Stimulated activated CD8-positive, alpha-beta memory T cell treated with anti-CD3 and anti-CD28 coated beads, Interleukin-4, amount 100 ng/mL, for 4 hours (primary cell): ENCODE data around the gene USH2A.

Experiments
- DNase-seq, 2 donors: peaks; one replicate each; pipeline ENCODE4 v3.0.0-alpha.2; 2020; ENCODE audit warnings: low read depth in 2 of 2, low spot score in 1 of 2

The USH2A gene

DNA sequence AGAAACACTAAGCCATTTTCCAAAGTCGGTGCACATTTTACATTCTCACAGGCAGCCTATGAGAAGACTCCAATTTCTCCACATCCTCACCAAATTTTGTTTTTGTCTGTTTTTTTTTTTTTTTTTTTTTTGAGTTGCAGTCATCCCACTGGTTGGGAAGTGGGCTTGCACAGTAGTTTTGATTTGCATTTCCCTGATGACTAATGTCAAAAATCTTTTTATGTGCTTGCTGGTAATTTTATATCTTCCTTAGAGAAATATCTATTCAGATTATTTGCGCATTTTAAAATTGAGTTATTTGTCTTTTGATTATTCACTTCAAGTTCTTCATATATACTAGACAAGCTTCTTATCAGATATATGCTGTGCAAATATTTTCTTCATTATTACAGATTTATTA lies 141.5 kb downstream of the USH2A start:
- no peak for DNase-seq

DNA sequence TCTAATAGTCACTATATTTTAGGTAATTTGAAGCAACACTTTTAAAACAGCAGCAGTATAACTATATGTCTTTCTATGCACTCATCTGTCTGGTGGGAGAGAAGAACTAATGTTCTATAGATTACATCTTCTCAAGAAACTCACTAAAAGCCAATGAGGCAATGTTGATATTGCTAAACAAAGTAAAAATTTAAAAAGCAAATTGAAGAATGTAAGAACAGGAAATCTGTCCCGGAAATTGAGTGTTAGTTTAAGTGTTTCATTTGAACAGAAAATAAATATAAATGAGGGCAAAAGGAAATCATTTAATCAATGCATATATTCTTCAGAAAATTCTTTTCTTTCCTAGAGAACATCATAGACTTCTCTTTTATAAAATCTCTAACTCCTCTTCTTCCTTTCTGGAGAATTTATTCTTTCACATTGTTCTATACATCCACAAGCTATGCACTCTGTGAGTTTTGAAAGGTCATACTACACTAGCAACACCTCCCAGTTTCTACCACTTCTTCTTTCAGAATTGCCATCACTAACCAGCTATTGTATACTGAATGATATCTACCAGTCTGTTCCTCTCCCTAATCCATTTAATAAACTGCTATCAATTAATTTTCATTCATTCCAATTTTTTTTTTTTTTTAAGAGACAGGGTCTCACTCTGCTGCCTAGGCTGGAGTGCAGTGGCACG lies 153.0 kb downstream of the USH2A start:
- DNase-seq = no peak

GRCh38 chr1:216261631-216262030 lies 161.6 kb downstream of the USH2A start:
- DNase-seq = no peak

DNA sequence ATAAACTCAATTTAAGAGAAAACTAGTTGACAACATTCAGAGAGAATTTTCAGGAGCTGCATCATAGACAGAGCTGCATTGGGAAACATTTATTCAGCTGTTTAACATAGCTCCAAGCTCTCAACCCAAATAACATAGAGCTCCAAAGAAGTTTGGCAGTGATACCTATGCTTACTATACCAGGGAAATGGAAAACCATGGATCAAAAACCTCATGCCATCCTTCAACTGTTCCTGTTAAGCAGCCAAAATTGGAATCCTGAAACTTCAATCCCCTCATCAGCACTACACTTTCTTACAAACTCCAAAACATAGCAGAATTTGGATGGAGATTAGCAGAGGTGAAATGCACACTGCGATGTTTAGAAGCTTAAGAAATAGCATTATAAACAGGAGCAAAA lies 164.4 kb downstream of the USH2A start:
- DNase-seq = no peak

DNA sequence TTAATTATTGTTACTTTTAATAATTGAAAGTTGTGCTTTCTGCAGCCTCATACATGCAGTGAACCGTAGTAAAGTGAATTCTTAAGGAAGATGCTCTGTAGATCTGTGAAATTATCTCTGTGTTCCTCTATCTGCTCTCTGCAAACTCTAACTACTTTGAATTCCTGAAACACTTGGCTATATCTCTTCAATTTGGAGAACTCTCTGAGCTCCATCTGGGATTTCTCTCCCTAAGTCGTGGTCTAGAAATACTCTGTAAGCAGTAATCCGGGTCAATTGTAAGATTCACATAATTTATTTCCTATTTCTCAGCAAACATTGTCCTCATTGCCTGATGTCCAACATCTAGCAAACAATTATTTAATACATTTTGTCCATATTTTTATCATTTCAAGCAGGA lies 164.9 kb downstream of the USH2A start:
- DNase-seq = no peak

- DNase-seq = no peak
Observed at GRCh38 chr1:216250861-216251260, 172.4 kb downstream of the USH2A start.

DNA sequence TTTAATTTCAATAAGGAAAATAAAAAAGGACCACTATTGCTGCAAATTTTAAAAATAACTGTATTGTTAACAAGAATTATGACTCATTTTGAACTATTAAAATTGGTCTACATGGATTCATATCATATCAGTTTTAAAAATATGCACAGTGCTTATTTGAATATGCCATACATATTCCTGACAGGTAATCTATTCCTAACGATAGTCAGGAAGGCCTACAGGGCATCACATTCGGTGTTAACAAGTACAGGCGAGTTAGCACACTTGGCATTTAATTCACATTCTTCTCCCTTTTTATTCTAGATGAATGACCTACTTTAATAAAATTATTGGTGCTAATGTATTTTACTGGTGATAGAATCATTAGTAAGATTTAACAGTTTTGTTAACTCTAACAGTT lies 174.6 kb downstream of the USH2A start:
- no peak for DNase-seq

DNA sequence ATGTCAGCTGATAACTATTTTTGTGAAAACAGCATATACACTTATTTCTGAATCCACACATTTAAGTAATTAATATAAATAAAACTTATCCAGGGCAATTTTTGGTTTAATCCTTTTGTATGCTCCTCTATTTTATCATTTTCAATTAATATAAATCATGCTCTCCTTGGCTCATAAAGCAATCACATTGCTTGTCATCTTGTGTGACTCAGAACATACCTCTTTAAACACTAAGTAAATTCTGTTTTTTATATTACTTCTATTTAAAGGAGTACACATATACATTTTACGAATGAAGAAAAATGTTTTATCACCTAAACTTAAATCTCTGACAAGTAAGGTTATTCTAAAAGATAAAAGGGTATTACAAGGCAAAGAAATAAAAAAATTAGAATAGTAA lies 175.3 kb downstream of the USH2A start:
- DNase-seq = no peak

DNA sequence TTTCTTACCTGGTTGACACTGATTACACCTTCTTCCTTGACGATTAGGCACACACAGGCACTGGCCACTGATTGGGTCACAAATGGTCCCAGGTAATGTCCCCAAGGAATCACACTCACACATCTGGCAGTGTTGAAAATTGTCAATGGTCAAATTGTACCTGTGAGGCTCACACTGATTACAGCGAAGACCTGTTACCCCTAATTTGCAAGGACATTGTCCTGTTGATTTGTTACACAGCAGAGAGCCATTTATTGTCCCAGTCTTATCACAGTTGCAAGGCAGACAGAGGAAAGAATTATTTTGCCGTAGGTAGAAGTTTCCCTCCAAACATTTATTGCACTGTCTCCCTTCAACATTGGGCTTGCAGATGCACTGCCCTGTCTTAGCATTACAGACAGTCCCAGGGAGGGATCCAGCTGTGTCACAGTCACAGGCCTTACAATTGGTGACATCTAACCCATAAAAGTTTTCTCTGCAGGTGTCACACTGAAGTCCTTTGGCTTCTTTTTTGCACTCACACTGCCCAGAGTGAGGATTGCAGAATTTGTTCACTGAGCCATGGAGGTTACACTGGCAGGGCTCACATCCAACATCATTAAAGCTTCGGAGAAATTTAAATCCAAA lies 176.6 kb downstream of the USH2A start:
- no peak for DNase-seq

- no peak for DNase-seq
Observed at GRCh38 chr1:216238844-216239243, 184.4 kb downstream of the USH2A start.

GRCh38 chr1:216237927-216238542 lies 185.2 kb downstream of the USH2A start:
- DNase-seq = no peak

- no peak for DNase-seq
Observed at GRCh38 chr1:216224233-216224632, 199.0 kb downstream of the USH2A start.

GRCh38 chr1:216223486-216223885 lies 199.8 kb downstream of the USH2A start:
- no peak for DNase-seq

DNA sequence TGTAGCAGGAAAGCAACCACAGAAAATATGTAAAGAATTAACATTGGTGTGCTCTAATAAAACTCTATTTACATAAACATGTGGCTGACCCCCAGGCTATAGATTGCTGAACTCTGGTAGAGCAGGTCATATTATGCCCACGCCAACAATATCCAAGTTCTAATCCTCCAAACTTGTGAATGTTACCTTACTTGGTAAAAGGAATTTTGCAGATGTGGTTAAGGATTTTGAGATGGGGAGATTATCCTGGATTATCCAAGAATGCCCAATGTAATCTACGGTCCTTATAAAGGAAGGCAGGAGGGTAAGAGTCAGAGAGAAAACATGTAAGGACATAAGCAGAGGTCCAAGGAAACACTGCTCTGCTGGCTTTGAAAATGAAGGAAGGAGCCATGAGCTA lies 201.0 kb downstream of the USH2A start:
- DNase-seq = no peak

GRCh38 chr1:216221260-216221700 lies 202.0 kb downstream of the USH2A start:
- no peak for DNase-seq

GRCh38 chr1:216216305-216216704 lies 206.9 kb downstream of the USH2A start:
- DNase-seq = no peak

DNA sequence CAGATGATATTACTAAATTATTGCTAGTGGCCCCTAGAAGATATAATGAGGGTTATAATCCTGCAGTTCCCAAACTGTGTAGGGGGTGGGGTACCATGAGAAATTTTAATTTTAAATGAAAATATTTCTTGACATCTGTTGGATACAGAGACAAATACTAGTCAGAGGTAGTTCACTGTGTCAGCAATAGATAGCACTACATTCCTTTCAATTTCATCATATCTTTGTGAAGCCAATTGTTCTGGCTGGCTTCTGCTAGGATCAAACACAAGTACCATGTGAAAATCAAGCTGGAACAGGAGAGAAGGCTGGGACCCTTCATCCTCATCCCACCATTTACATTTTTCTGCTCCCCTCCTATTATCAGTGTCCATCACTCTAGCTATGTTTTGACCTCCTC lies 208.1 kb downstream of the USH2A start:
- DNase-seq = no peak

- DNase-seq = no peak
Observed at GRCh38 chr1:216212826-216213225, 210.4 kb downstream of the USH2A start.

DNA sequence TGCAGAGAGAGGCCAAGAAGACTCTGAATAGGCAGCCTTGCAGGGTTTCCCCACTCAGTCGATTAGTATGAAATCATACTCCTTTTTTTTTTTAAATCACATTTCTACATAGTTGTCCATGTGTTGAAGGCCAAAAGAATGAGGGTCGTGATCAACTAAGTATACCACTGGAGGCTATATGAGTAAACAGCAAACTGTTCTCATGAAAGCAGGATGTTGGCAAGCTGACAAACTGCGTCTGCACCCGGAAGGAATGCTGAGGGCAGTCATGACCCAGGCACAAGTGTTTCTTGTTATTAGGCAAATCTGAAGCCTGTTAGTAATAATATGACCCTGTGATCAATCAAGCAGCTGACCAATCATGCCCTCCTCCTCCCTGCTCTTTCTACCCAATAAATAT lies 213.2 kb downstream of the USH2A start:
- no peak for DNase-seq

- DNase-seq = no peak
Observed at GRCh38 chr1:216209125-216209524, 214.1 kb downstream of the USH2A start.

DNA sequence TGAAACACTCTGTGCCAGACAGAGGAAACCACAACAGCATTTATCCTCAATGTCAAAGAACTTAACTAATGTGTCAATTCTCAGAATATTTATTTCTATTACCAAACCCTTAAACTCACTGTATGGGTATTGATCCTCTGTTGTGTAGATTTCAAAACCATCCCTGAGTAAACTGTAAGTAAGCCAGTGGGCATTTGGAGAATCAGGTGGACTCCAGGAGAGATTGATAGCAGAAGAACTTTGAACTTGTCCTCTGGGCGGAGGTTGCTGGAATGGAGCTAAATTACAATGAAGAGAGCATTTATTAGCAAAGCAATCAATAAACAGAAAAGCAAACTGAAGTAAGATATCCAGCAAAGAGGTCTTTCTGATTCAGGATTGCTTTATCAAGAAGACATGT lies 216.1 kb downstream of the USH2A start:
- no peak for DNase-seq

- DNase-seq = no peak
Observed at GRCh38 chr1:216205176-216205575, 218.1 kb downstream of the USH2A start.

DNA sequence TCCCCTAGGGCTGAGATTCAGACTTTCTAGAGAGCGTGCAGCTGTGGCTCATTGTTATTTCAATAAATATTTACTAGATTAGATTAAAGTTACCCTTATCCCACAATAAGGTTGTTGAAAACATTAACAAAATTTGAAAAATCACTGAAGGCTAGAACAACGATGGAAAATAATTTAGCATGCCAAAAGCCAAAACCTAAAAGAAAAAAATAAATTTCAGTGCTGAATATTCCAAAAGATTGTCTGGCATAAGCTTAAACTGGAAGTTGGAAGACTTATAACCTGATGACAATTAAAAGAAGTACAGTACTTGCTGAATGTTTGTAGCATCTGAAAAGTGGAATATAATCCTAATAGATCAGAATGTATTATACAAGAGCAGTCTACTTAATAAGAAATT lies 221.3 kb downstream of the USH2A start:
- DNase-seq = no peak
